ENCODE measurements around the gene MBP.

GRCh38 chr18:77066101-77066500 lies 66.5 kb downstream of the MBP start:
- TF ChIP-seq POLR2A (IDR thresholded peaks at IDR 0.05; ENCODE audit: low read depth, low read length) (no peak), POU2F2 (IDR thresholded peaks at IDR 0.05; ENCODE audit: low read depth, low read length) (no peak), TAF1 (IDR thresholded peaks at IDR 0.05; ENCODE audit: low read depth, low read length) (no peak), POLR2AphosphoS5 (IDR thresholded peaks at IDR 0.05; ENCODE audit: low read depth, low read length) (no peak)

Data from GM12891 (cell line).